Activated CD4-positive, alpha-beta T cell treated with anti-CD3 and anti-CD28 coated beads, Interleukin-2, amount 50 U/mL, for 48 hours (primary cell): ENCODE measurements around the gene RNF103.
"Not testable (repeated sequence)": the region's sequence is repeated elsewhere in the genome, so short reads cannot be mapped to it uniquely, and the experiment has no call there.

Experiments
- DNase-seq, 2 experiments: peaks; one replicate each; pipeline ENCODE4 v3.0.0-alpha.2; 2020

RNF103 gene

GRCh38 chr2:86622519-86623042 is 1.1 kb downstream of the RNF103 start:
- peak; percentile 26 to 42 for DNase-seq

GRCh38 chr2:86621280-86621943 is 2.3 kb downstream of the RNF103 start:
- no peak for DNase-seq

- DNase-seq = no peak
Observed at GRCh38 chr2:86617738-86618137, 5.9 kb downstream of the RNF103 start.

- no peak for DNase-seq
Observed at GRCh38 chr2:86617153-86617552, 6.5 kb downstream of the RNF103 start.

GRCh38 chr2:86616502-86616901 is 7.2 kb downstream of the RNF103 start:
- no peak for DNase-seq

GRCh38 chr2:86615596-86615995 is 8.1 kb downstream of the RNF103 start:
- no peak for DNase-seq

- no peak for DNase-seq
Observed at GRCh38 chr2:86613515-86613914, 10.2 kb downstream of the RNF103 start.

- no peak for DNase-seq
Observed at GRCh38 chr2:86610871-86611270, 12.8 kb downstream of the RNF103 start.

- DNase-seq = no peak
Observed at GRCh38 chr2:86608832-86609410, 14.7 kb downstream of the RNF103 start.

- no peak for DNase-seq
Observed at GRCh38 chr2:86603905-86604304, 19.8 kb downstream of the RNF103 start.

GRCh38 chr2:86598966-86599365 is 24.7 kb downstream of the RNF103 start:
- DNase-seq = no peak

GRCh38 chr2:86596118-86596517 is 27.5 kb downstream of the RNF103 start:
- DNase-seq = no peak

GRCh38 chr2:86593266-86593665 is 30.4 kb downstream of the RNF103 start:
- DNase-seq = no peak

GRCh38 chr2:86592547-86593230 is 31.0 kb downstream of the RNF103 start:
- no peak for DNase-seq

- not testable (repeated sequence) for DNase-seq
Observed at GRCh38 chr2:86589701-86590100, 34.0 kb downstream of the RNF103 start.

- peak in 1 of 2 experiments; percentile 12 for DNase-seq
Observed at GRCh38 chr2:86584151-86584913, 39.3 kb downstream of the RNF103 start.

- no peak for DNase-seq
Observed at GRCh38 chr2:86580560-86580959, 43.1 kb downstream of the RNF103 start.

- no peak for DNase-seq
Observed at GRCh38 chr2:86577817-86578456, 45.7 kb downstream of the RNF103 start.

GRCh38 chr2:86570059-86570458 is 53.6 kb downstream of the RNF103 start:
- no peak for DNase-seq

- no peak for DNase-seq
Observed at GRCh38 chr2:86566821-86567190, 56.9 kb downstream of the RNF103 start.

GRCh38 chr2:86566158-86566820 is 57.4 kb downstream of the RNF103 start:
- DNase-seq = no peak

GRCh38 chr2:86563650-86564061 is 60.0 kb downstream of the RNF103 start:
- DNase-seq = no peak
